K562 (cell line): Measurements from ENCODE around the gene CLUH. TPM values are rescaled to one million over a fixed set of nuclear protein-coding genes. Genes with fewer than 3 reads are reported as not detected.

Experiments used
- ATAC-seq: fragments of 200-7000 bp; cut with Tn5 transposase; 3 replicates; pipeline ENCODE4 v1.9.1; 2020; ENCODE audit warnings: moderate library complexity
- BruUV-seq: library from RNA; stranded (reverse); fragments of 400-500 nt; replicated peaks from 2 replicates; lab custom pipeline; 2021; lab: Mats Ljungman, UMichigan
- CTCF ChIA-PET: fragments of 300-600 bp; formaldehyde crosslinking; extraction: SDS; loops from one replicate; lab custom pipeline; 2021; ENCODE audit warnings: low intra/inter-chr PET ratio; lab: Yijun Ruan, JAX
- POLR2A ChIA-PET: fragments of 300-600, 350-650 bp; sonication (Branson Sonifier 250); formaldehyde crosslinking; extraction: SDS; loops from one replicate; lab custom pipeline; 2021; ENCODE audit warnings: antibody characterized with exemption, inconsistent platforms; lab: Yijun Ruan, JAX
- DNase-seq, 4 experiments: peaks; one replicate each; pipeline versions ENCODE4 v3.0.0 to v3.0.0-alpha.2; 2011 to 2018; ENCODE audit warnings: low spot score in 3 of 4, mixed read lengths in 3 of 4; ENCODE audit errors: extremely low read depth in 1 of 4
- FAIRE-seq: peaks from 2 replicates; lab custom pipeline; 2011; peaks lifted over from hg19 to GRCh38; lab: Jason Lieb, UNC
- H2AFZ ChIP-seq: 2 replicates; pipeline ENCODE4 v1.6.0; 2011; ENCODE audit warnings: low read depth, low read length, control low read depth, inconsistent platforms
- H3K27ac ChIP-seq: fragments of 200-600 bp; 3 replicates; pipeline ENCODE4 v1.8.0; 2011; ENCODE audit warnings: low read depth, mild to moderate bottlenecking, control low read depth, inconsistent platforms, low read length, moderate library complexity, mixed read lengths; ENCODE audit errors: extremely low read depth
- H3K27me3 ChIP-seq, 2 experiments: fragments of 300-600 bp in 1 of 2; 2 replicates in 1 of 2; 3 replicates in 1 of 2; pipeline versions ENCODE4 v1.6.0 to v1.8.0; 2011; ENCODE audit warnings: inconsistent platforms in 2 of 2, low read length in 2 of 2, mild to moderate bottlenecking in 1 of 2, mixed read lengths in 1 of 2, moderate library complexity in 1 of 2; ENCODE audit not compliant: control insufficient read depth in 2 of 2, insufficient read depth in 2 of 2
- H3K36me3 ChIP-seq: fragments of 300-600 bp; 3 replicates; pipeline ENCODE4 v1.8.0; 2011; ENCODE audit warnings: mild to moderate bottlenecking, low read length, inconsistent platforms; ENCODE audit not compliant: control insufficient read depth, insufficient read depth
- H3K4me1 ChIP-seq, 2 experiments: fragments of 200-600 bp in 1 of 2; replicated peaks in 1 of 2; 2 replicates in 1 of 2; 3 replicates in 1 of 2; pipeline versions ENCODE4 v1.5.1 to v1.8.0; 2011; ENCODE audit warnings: inconsistent platforms in 2 of 2, low read length in 2 of 2, mild to moderate bottlenecking in 1 of 2, mixed read lengths in 1 of 2, moderate library complexity in 1 of 2; ENCODE audit not compliant: control insufficient read depth in 2 of 2, insufficient read depth in 2 of 2
- H3K4me2 ChIP-seq: 2 replicates; pipeline ENCODE4 v1.6.1; 2011; ENCODE audit warnings: low read length, control low read depth, inconsistent platforms, mixed read lengths; ENCODE audit not compliant: insufficient read depth
- H3K4me3 ChIP-seq: fragments of 200-600 bp; sonication (generic), shearing (Covaris generic); 2 replicates; pipeline ENCODE4 v1.5.1; 2016; ENCODE audit warnings: control low read depth, inconsistent platforms
- H3K79me2 ChIP-seq: fragments of 200-600 bp; 3 replicates; pipeline ENCODE4 v1.8.0; 2011; ENCODE audit warnings: low read length, inconsistent platforms; ENCODE audit not compliant: control insufficient read depth, insufficient read depth
- H3K9ac ChIP-seq, 2 experiments: 2 replicates each; pipeline versions ENCODE4 v1.6.0 to v1.6.1; 2011; ENCODE audit warnings: low read depth in 2 of 2, low read length in 2 of 2, control low read depth in 1 of 2, inconsistent platforms in 1 of 2, mild to moderate bottlenecking in 1 of 2, mixed read lengths in 1 of 2; ENCODE audit not compliant: insufficient read depth in 1 of 2
- H3K9me1 ChIP-seq: one replicate; pipeline ENCODE4 v1.6.0; 2011; ENCODE audit warnings: inconsistent platforms, mild to moderate bottlenecking, low read length, moderate library complexity; ENCODE audit not compliant: control insufficient read depth, insufficient read depth
- H3K9me3 ChIP-seq: replicated peaks from 2 replicates; pipeline ENCODE4 v1.5.1; 2011; ENCODE audit warnings: low read depth, low read length, inconsistent platforms; ENCODE audit not compliant: control insufficient read depth, insufficient read depth
- H4K20me1 ChIP-seq: replicated peaks from 2 replicates; pipeline ENCODE4 v1.6.1; 2011; ENCODE audit warnings: low read length, inconsistent platforms, mixed read lengths; ENCODE audit not compliant: control insufficient read depth, insufficient read depth
- CHD4 ChIP-seq: fragments of 200-600 bp; sonication (generic); IDR thresholded peaks from 3 replicates; pipeline ENCODE4 v1.6.1; 2012; ENCODE audit warnings: low read depth, mild to moderate bottlenecking, mixed read lengths, low read length, inconsistent platforms; ENCODE audit not compliant: insufficient read depth, insufficient replicate concordance, poor library complexity, severe bottlenecking
- IRF2 ChIP-seq: sonication (generic); formaldehyde crosslinking; IDR thresholded peaks from 2 replicates; pipeline ENCODE4 v1.8.1; 2022; ENCODE audit warnings: mild to moderate bottlenecking, missing genetic modification reagents
- MTF1 ChIP-seq: fragments of 250-450 bp; sonication (Bioruptor Pico); IDR thresholded peaks from 2 replicates; pipeline ENCODE4 v1.9.0; 2021; ENCODE audit warnings: moderate library complexity, mild to moderate bottlenecking, inconsistent platforms, borderline replicate concordance
- POLR2G ChIP-seq: fragments of 200-400 bp; formaldehyde crosslinking; IDR thresholded peaks from 2 replicates; pipeline ENCODE4 v1.6.1; 2017; ENCODE audit warnings: low read depth, mild to moderate bottlenecking, antibody characterized with exemption, low read length, moderate library complexity
- ZNF184 ChIP-seq: sonication (generic); formaldehyde crosslinking; IDR thresholded peaks from 2 replicates; pipeline ENCODE4 v1.5.0; 2020; ENCODE audit warnings: missing genetic modification reagents
- WGBS: fragments of 100-300 bp; shearing (Covaris generic); methylation state at CpG from one replicate; pipeline ENCODE4 v1.1.6; 2016; ENCODE audit warnings: low coverage, mixed read lengths; ENCODE audit not compliant: insufficient coverage; ENCODE audit errors: missing lambda C conversion rate; 5-methylcytosine and 5-hydroxymethylcytosine counted together
- in situ Hi-C: fragments of 300-500 bp; cut with MboI; formaldehyde crosslinking; loops from 4 replicates; pipeline ENCODE4 v1.15.0; 2018; ENCODE audit warnings: inconsistent platforms, mixed read lengths
- intact Hi-C: fragments of 100-400 bp; cut with micrococcal nuclease; formaldehyde crosslinking; loops from 2 replicates; pipeline ENCODE4 v1.14.2; 2022
- polyA plus RNA-seq, 8 experiments: library from polyadenylated mRNA; depleted of rRNA in 4 of 8; stranded (reverse) in 5 of 8; unstranded in 3 of 8; fragments of >200 nt; fragmentation: Nextera tagmentation in 2 of 8; fragmentation: Illumina TruSeq in 1 of 8; extraction: Ambion mirVana in 2 of 8; extraction: Trizol in 1 of 8; gene quantifications; 2 replicates each; pipeline versions ENCODE4 v1.2.1 to v1.2.3, GENCODE V29; 2011 to 2014; ENCODE audit warnings: inconsistent platforms in 1 of 8, missing spikeins in 1 of 8
- total RNA-seq, 7 experiments: library from RNA; depleted of rRNA in 6 of 7; stranded (reverse); fragments of >200 nt in 6 of 7; fragmentation: Illumina TruSeq in 2 of 7; extraction: Trizol in 2 of 7; gene quantifications; 2 replicates each; pipeline versions ENCODE4 v1.2.1 to v1.2.3, GENCODE V29; 2011 to 2021; ENCODE audit warnings: low replicate concordance in 1 of 7
- TF ChIP-seq, protein P1 (sequence below): sonication (generic); formaldehyde crosslinking; IDR thresholded peaks from 2 replicates; pipeline ENCODE4 v1.8.0; 2022; ENCODE audit warnings: mild to moderate bottlenecking, missing genetic modification reagents
- TF ChIP-seq, protein P2 (sequence below): fragments of 250-450 bp; sonication (Bioruptor Pico); IDR thresholded peaks from 2 replicates; pipeline ENCODE4 v1.5.0; 2021

Gene CLUH
- total and polyA plus RNA-seq, 9 of the 15 experiments (the other 6 are each of a cell fraction or from before 2014, with no cell fraction given), result 0.21 to 140 (median 33.2) TPM

GRCh38 chr17:2695961-2696760, 15.4 kb downstream of the CLUH start:
- CTCF ChIA-PET, result no interaction called here
- Histone ChIP-seq H3K4me3 (no peak overlapping the region), H3K4me2 (no peak overlapping the region), H3K9ac (no peak overlapping the region), H4K20me1 (no peaks in the 10 kb centered on the region), H2AFZ (no peak overlapping the region), H3K36me3 (peaks cover 85% of the 10 kb centered on the region; the same call in 1 of the 3 replicates), H3K27ac (no peak overlapping the region), H3K27me3 (no peaks in the 10 kb centered on the region), H3K9me1 (no peaks in the 10 kb centered on the region), H3K9me3 (no peaks in the 10 kb centered on the region), H3K79me2 (no peaks in the 10 kb centered on the region), H3K4me1 (peaks cover 0 to 29% of the 10 kb centered on the region in 2 experiments; a peak in 2 of 5 replicates)
- no TSS peak for BruUV-seq
- intact Hi-C loops (no loop called here), in situ Hi-C loops (no loop called here)
- DNase-seq (peak in 1 of 4 experiments; percentile 2), FAIRE-seq (no peak), ATAC-seq (no peak)
- POLR2A ChIA-PET, result interaction anchor here (0.6 to 1.3 kb wide), 5 partner anchors 9 to 994 kb away, joined by 3 to 4 read pairs (median 3); no protein-coding TSS in a partner anchor
- TF ChIP-seq IRF2, result no peak
- TF ChIP-seq POLR2G, result peak; percentile 50
- 95% methylated on average over 4 of the region's 36 CpGs for WGBS

GRCh38 chr17:2695243-2695960, 16.2 kb downstream of the CLUH start:
- DNase-seq (peak in 1 of 4 experiments; percentile 3), FAIRE-seq (no peak), ATAC-seq (no peak)
- Histone ChIP-seq H3K9ac (no peak overlapping the region), H3K9me1 (no peaks in the 10 kb centered on the region), H3K27ac (no peak overlapping the region), H3K4me1 (peaks cover 0 to 37% of the 10 kb centered on the region in 2 experiments; a peak in 2 of 5 replicates), H3K4me2 (no peak overlapping the region), H2AFZ (no peak overlapping the region), H3K27me3 (no peaks in the 10 kb centered on the region), H3K4me3 (no peak overlapping the region), H3K36me3 (peaks cover 85% of the 10 kb centered on the region; the same call in 1 of the 3 replicates), H4K20me1 (no peaks in the 10 kb centered on the region), H3K79me2 (no peaks in the 10 kb centered on the region), H3K9me3 (no peaks in the 10 kb centered on the region)
- ChIA-PET CTCF (no interaction called here), POLR2A (interaction anchor here (0.6 to 1.3 kb wide), 2 partner anchors 8 to 10 kb away, joined by 3 to 4 read pairs; no protein-coding TSS in a partner anchor)
- intact Hi-C loops (no loop called here), in situ Hi-C loops (no loop called here)
- 100% methylated on average over 3 of the region's 28 CpGs for WGBS
- BruUV-seq, result no TSS peak
- TF ChIP-seq CHD4 (no peak), ZNF184 (CRISPR knock-in tag) (no peak), MTF1 (CRISPR knock-in tag) (no peak)
- TF ChIP-seq, protein P1, sequence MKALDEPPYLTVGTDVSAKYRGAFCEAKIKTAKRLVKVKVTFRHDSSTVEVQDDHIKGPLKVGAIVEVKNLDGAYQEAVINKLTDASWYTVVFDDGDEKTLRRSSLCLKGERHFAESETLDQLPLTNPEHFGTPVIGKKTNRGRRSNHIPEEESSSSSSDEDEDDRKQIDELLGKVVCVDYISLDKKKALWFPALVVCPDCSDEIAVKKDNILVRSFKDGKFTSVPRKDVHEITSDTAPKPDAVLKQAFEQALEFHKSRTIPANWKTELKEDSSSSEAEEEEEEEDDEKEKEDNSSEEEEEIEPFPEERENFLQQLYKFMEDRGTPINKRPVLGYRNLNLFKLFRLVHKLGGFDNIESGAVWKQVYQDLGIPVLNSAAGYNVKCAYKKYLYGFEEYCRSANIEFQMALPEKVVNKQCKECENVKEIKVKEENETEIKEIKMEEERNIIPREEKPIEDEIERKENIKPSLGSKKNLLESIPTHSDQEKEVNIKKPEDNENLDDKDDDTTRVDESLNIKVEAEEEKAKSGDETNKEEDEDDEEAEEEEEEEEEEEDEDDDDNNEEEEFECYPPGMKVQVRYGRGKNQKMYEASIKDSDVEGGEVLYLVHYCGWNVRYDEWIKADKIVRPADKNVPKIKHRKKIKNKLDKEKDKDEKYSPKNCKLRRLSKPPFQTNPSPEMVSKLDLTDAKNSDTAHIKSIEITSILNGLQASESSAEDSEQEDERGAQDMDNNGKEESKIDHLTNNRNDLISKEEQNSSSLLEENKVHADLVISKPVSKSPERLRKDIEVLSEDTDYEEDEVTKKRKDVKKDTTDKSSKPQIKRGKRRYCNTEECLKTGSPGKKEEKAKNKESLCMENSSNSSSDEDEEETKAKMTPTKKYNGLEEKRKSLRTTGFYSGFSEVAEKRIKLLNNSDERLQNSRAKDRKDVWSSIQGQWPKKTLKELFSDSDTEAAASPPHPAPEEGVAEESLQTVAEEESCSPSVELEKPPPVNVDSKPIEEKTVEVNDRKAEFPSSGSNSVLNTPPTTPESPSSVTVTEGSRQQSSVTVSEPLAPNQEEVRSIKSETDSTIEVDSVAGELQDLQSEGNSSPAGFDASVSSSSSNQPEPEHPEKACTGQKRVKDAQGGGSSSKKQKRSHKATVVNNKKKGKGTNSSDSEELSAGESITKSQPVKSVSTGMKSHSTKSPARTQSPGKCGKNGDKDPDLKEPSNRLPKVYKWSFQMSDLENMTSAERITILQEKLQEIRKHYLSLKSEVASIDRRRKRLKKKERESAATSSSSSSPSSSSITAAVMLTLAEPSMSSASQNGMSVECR (CRISPR knock-in tag), result no peak
- TF ChIP-seq, protein P2, sequence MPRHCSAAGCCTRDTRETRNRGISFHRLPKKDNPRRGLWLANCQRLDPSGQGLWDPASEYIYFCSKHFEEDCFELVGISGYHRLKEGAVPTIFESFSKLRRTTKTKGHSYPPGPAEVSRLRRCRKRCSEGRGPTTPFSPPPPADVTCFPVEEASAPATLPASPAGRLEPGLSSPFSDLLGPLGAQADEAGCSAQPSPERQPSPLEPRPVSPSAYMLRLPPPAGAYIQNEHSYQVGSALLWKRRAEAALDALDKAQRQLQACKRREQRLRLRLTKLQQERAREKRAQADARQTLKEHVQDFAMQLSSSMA, result no peak
